GM10248 (cell line): ENCODE measurements around the gene ZC3H7A.

Source experiments
- CTCF ChIA-PET: fragments of 300-600 bp; sonication (Branson Sonifier 250); formaldehyde crosslinking; extraction: SDS; loops from one replicate; lab custom pipeline; 2021; ENCODE audit warnings: antibody characterized with exemption; lab: Yijun Ruan, JAX
- POLR2A ChIA-PET: fragments of 350-650 bp; sonication (Branson Sonifier 250); formaldehyde crosslinking; extraction: SDS; loops from one replicate; lab custom pipeline; 2020; ENCODE audit warnings: antibody characterized with exemption; lab: Yijun Ruan, JAX
- DNase-seq: peaks from one replicate; pipeline ENCODE4 v3.0.0; 2012; ENCODE audit errors: extremely low spot score
- TF ChIP-seq, protein P1 (sequence below): IDR thresholded peaks from 2 replicates; pipeline ENCODE4 v1.5.1; 2012; ENCODE audit warnings: mild to moderate bottlenecking, low read depth; ENCODE audit errors: extremely low read depth, missing control alignments, control extremely low read depth

Gene ZC3H7A

GRCh38 chr16:11768849-11769248 is 28.2 kb downstream of the ZC3H7A start:
- TF ChIP-seq, protein P1, sequence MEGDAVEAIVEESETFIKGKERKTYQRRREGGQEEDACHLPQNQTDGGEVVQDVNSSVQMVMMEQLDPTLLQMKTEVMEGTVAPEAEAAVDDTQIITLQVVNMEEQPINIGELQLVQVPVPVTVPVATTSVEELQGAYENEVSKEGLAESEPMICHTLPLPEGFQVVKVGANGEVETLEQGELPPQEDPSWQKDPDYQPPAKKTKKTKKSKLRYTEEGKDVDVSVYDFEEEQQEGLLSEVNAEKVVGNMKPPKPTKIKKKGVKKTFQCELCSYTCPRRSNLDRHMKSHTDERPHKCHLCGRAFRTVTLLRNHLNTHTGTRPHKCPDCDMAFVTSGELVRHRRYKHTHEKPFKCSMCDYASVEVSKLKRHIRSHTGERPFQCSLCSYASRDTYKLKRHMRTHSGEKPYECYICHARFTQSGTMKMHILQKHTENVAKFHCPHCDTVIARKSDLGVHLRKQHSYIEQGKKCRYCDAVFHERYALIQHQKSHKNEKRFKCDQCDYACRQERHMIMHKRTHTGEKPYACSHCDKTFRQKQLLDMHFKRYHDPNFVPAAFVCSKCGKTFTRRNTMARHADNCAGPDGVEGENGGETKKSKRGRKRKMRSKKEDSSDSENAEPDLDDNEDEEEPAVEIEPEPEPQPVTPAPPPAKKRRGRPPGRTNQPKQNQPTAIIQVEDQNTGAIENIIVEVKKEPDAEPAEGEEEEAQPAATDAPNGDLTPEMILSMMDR = no peak
- DNase-seq = peak; percentile 29
- POLR2A ChIA-PET = no interaction called here
- CTCF ChIA-PET = interaction anchor here (1.0 to 3.9 kb wide), 5 partner anchors 10 to 49 kb away, joined by 3 to 21 read pairs (median 9); partner anchors contain the start of gene ZC3H7A

- POLR2A ChIA-PET = no interaction called here
- no peak for DNase-seq
- TF ChIP-seq, protein P1 = no peak
- CTCF ChIA-PET = interaction anchor here (1.0 kb wide), 1 partner anchor 93 kb away, joined by 3 read pairs; no protein-coding TSS in a partner anchor
Measured at GRCh38 chr16:11762431-11762830, 34.6 kb downstream of the ZC3H7A start.

GRCh38 chr16:11759997-11760396 is 37.1 kb downstream of the ZC3H7A start:
- TF ChIP-seq, protein P1 = no peak
- DNase-seq = no peak
- POLR2A ChIA-PET = interaction anchor here (0.5 to 0.6 kb wide), 2 partner anchors 21 to 55 kb away, joined by 3 to 7 read pairs; no protein-coding TSS in a partner anchor
- CTCF ChIA-PET = interaction anchor here (1.2 to 2.8 kb wide), 3 partner anchors 9 to 38 kb away, joined by 4 to 9 read pairs (median 9); partner anchors contain the start of gene ZC3H7A

DNA sequence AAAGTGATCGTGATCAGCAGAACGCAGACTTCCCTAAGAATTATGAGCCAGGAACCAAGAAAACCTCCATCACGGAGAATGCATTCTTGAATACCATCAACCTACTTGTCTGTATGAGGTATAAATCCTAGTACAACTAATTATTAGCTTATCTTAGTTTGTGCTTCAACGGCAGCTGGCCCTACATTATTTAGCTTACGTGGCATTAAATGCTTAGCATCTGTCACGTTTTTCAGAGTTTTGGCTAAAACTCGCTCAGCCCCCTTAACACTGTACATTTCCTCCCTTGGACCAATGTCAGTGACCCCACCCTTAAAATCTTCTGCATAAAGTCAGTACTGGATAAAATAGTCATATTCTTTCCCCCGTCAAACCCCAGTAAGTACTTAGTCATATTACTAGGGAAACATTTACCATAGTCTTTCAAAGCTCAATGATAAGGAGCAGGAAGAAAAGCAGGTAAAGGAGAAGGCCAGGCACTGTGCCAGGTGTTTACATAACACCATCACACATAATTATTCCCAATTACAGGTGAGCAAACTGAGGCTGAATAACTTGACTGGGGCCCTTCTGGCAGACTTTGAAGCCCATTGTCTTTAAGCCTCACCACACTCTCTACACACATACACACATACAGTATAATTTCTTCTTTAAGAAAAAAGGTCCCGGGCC is 37.8 kb downstream of the ZC3H7A start:
- ChIA-PET POLR2A (no interaction called here), CTCF (interaction anchor here (1.2 to 2.8 kb wide), 4 partner anchors 9 to 38 kb away, joined by 4 to 9 read pairs (median 6); partner anchors contain the start of gene ZC3H7A)
- DNase-seq = no peak
- TF ChIP-seq, protein P1 = no peak

- TF ChIP-seq, protein P1 = no peak
- ChIA-PET POLR2A (no interaction called here), CTCF (interaction anchor here (0.9 to 2.8 kb wide), 4 partner anchors 12 to 39 kb away, joined by 3 to 9 read pairs (median 4); partner anchors contain the start of genes TXNDC11 and ZC3H7A)
- no peak for DNase-seq
Measured at GRCh38 chr16:11757671-11758545, 39.1 kb downstream of the ZC3H7A start.

DNA sequence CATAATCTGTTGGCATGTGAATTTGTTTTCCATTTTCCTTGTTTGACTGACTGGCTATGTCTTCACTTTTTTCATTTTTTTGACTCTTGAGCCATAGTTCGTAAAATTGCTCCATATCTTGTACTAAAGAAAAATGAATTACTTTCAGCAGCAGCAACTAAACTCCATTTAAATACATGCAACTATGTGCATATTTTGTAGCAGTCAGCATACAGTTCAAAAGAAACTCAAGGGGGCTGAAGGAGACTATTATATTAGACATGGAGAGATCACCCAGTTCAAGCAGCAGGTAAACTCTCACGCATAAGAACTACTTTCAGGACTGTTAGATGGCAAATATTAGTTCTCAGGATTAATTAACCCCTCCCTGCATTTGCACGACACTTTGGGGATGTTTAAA is 40.8 kb downstream of the ZC3H7A start:
- DNase-seq = no peak
- CTCF ChIA-PET = no interaction called here
- TF ChIP-seq, protein P1 = no peak
- POLR2A ChIA-PET = no interaction called here
